ENCODE results near the gene SKP2. TPM values are rescaled to one million over a fixed set of nuclear protein-coding genes. Genes with fewer than 3 reads are reported as not detected.

SKP2 gene
- total RNA-seq, 1 experiment from 2014 or later = 30.7 TPM

DNA sequence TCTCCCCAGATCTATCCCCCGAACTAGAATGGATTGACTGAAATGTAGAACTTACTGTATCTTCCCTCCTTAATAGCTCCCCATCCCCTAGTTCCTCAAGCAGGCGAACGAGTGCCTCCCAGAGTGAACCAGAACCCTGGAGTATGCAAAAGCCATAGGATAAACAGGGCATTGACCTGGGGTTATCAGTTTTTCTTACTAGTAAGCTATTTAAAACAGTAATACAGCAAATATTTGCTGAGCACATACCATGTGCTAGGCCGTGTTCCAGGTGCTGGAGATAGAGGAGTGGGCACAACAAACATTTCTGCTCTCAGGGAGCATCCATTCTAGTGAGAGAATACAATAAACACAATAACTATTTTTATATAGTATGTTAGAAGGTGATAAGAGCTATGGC, 1.8 kb downstream of the SKP2 start:
- DNase-seq (ENCODE audit: low read depth) = no peak
- in situ Hi-C loops (cut with HindIII; ENCODE audit: low pct_unique_long_range_greater_than_20kb, low sequenced_read_pairs) = no loop called here

- in situ Hi-C loops (cut with HindIII; ENCODE audit: low pct_unique_long_range_greater_than_20kb, low sequenced_read_pairs) = no loop called here
- no peak for DNase-seq (ENCODE audit: low read depth)
Observed at GRCh38 chr5:36155291-36155690, 3.4 kb downstream of the SKP2 start.

GRCh38 chr5:36156121-36156601, 4.2 kb downstream of the SKP2 start:
- no peak for DNase-seq (ENCODE audit: low read depth)
- in situ Hi-C loops (cut with HindIII; ENCODE audit: low pct_unique_long_range_greater_than_20kb, low sequenced_read_pairs) = no loop called here

- in situ Hi-C loops (cut with HindIII; ENCODE audit: low pct_unique_long_range_greater_than_20kb, low sequenced_read_pairs) = no loop called here
- DNase-seq (ENCODE audit: low read depth) = no peak
Observed at GRCh38 chr5:36156619-36157018, 4.7 kb downstream of the SKP2 start.

GRCh38 chr5:36158144-36158543, 6.2 kb downstream of the SKP2 start:
- DNase-seq (ENCODE audit: low read depth) = no peak
- in situ Hi-C loops (cut with HindIII; ENCODE audit: low pct_unique_long_range_greater_than_20kb, low sequenced_read_pairs) = no loop called here

DNA sequence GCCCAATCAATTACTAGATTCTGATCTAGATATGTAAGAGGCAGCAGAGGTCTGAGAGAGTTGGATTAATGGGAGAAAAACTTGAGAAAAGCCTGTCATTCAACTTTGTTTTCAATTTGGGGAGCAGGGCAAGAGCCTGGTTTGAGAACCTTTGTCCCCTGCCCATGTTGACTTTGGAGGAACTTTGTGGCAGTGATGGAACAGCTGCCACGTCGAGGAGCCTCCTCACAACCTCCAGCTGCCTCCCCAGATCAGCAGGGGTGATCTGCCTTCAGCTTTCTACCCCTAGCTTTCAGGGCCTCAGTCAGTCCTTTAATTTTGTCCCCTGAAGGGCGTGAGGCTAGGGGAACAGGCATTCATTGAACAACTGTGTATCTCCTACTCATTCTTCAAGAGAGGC, 8.7 kb downstream of the SKP2 start:
- no peak for DNase-seq (ENCODE audit: low read depth)
- in situ Hi-C loops (cut with HindIII; ENCODE audit: low pct_unique_long_range_greater_than_20kb, low sequenced_read_pairs) = no loop called here

DNA sequence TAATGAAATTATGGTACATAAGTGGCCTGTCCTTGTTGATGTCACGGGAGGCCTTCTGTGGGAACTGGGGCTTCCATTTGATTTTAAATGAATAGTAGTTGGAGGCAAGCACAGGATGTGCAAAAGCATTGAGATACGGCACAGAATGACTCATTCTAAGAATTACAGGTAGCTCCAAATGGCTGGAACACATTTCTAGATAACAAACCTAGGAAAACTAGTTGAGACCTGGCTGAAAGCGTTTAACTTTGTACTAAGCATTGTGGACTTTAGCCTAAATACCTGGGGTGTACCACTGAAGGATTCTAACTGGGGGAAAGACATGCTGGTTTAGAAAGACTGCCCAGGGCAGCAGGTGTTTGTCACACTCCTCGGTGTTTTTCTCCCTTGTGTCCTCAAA, 9.4 kb downstream of the SKP2 start:
- no peak for DNase-seq (ENCODE audit: low read depth)
- in situ Hi-C loops (cut with HindIII; ENCODE audit: low pct_unique_long_range_greater_than_20kb, low sequenced_read_pairs) = no loop called here

DNA sequence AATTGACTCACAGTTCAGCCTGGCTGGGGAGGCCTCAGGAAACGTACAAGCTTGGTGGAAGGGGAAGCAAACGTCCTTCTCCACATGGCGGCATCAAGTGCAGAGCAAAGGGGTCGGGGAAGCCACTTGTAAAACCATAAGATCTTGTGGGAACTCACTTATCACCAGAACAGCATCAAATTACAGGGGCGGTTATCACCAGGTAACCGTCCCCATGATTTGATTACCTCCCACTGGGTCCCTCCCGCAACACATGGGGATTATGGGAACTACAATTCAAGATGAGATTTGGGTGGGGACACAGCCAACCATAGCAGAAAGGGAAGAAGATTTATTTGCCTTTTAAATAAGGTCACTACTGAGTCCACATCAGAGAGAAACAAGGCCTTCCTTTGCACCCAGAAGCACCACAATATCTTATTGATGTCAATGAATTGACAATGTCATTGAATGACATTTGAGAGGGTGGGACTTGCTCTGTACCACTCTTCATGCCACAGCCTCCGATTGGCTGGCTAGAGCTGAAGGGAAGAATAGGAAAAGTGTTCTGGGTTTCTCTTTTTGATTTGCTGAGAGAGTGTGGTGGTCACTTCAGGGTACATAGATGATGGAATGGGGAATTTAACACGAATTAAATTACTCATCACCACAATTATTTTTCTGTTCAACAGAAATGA, 11.0 kb downstream of the SKP2 start:
- in situ Hi-C loops (cut with HindIII; ENCODE audit: low pct_unique_long_range_greater_than_20kb, low sequenced_read_pairs) = no loop called here
- no peak for DNase-seq (ENCODE audit: low read depth)

- in situ Hi-C loops (cut with HindIII; ENCODE audit: low pct_unique_long_range_greater_than_20kb, low sequenced_read_pairs) = no loop called here
- DNase-seq (ENCODE audit: low read depth) = no peak
Observed at GRCh38 chr5:36164461-36164860, 12.6 kb downstream of the SKP2 start.

GRCh38 chr5:36168737-36169136, 16.8 kb downstream of the SKP2 start:
- in situ Hi-C loops (cut with HindIII; ENCODE audit: low pct_unique_long_range_greater_than_20kb, low sequenced_read_pairs) = no loop called here
- DNase-seq (ENCODE audit: low read depth) = no peak

DNA sequence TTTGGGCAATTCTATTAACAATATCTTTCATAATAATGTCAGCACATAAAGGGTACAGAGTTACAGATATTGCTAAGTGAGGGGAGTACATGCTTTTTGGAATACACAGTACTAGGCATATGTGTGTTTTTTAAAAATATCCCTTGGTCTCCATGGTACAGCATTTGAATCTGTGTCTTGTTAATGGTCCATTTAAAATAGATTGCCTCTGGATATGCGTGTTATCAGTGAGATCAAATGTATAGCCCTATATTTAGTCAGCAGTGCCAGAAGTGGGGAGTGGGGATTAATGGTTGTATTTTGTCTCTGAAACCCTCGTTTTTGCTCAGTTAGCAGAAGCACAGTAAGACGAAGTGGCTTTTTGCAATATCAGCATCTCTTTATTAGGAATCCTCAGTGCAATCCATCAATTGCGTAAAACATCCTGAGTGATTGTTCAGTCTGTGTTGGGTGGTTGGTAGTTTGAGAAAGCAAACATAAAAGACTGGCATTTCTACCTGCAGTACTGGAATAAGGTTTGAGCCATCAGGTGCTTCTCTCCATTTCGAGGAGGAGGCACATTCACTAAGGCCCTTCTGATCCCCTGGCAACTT, 19.0 kb downstream of the SKP2 start:
- in situ Hi-C loops (cut with HindIII; ENCODE audit: low pct_unique_long_range_greater_than_20kb, low sequenced_read_pairs) = no loop called here
- DNase-seq (ENCODE audit: low read depth) = no peak

DNA sequence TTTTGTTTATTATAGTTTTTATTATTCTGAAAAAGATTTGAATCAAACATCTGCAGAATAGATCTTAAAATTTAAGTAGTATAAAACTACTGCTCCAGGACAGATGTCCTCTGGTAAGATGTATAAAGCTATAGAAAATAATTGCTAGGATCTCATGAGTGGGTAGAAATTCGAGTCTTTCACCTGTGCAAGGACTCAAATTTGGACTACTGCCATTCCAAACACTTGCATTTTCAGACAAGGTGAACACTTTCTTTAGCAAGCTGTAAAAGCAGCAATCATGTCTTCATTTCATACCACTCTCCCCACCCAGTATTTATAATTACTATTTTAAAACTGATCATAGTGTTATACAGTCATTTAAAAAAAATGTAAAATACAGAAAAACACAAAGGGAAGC, 20.7 kb downstream of the SKP2 start:
- DNase-seq (ENCODE audit: low read depth) = no peak
- in situ Hi-C loops (cut with HindIII; ENCODE audit: low pct_unique_long_range_greater_than_20kb, low sequenced_read_pairs) = no loop called here

DNA sequence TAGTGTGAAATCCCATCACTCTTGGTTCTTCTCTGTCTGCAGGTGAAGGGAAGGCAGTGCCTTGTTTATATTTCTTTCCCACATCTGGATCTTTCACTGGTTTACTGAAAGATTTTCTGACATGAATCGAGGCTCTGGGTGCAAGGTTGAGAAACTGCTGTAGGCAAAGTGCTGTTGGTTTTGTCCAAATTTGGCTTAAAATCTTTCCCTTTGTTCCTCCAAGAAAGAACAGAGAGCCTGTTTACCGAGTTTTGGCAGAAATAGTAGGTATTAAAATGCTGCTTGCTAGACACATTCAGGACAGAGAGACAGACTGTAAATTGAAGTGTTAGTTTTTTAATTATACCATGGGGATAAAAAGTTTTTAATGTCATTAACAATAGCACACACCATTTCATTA, 21.5 kb downstream of the SKP2 start:
- no peak for DNase-seq (ENCODE audit: low read depth)
- in situ Hi-C loops (cut with HindIII; ENCODE audit: low pct_unique_long_range_greater_than_20kb, low sequenced_read_pairs) = no loop called here

DNA sequence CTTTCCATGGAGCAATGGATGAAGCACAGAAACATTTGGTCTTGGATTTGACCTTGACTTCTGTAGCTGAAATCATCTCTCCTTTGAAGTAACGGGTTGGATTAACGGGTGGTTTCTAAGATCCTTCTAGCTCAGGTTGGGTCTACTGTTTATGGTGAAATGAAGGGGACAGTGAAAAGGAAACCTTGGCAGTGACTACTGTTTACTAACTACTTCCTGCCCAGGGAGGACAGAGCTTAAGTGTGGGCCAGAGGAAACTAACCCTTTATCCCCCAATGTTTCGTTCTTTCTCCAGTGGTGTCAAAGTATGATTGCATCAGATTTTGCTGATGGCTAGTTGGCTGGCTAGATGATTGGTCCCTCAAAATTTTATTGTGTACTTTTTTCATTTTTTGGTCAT, 22.2 kb downstream of the SKP2 start:
- no peak for DNase-seq (ENCODE audit: low read depth)
- in situ Hi-C loops (cut with HindIII; ENCODE audit: low pct_unique_long_range_greater_than_20kb, low sequenced_read_pairs) = no loop called here

DNA sequence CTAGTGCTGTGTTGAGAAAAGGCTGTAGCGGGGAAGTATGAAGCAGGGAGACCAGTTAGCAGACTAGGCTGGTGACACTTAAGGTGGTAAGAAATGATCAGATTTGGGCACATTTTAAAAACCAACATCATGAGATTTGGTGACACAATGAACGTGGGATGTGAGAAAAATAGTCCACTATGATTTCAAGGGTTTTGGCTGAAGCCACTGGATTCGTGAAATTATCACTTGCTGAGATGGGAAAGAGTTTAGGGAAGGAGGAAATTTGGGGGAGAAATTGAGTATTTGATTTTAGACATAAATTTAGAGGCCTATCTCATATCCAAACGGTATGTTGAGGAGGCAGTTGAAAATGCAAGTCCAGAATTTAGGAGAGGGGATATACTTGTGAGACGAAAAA, 23.1 kb downstream of the SKP2 start:
- in situ Hi-C loops (cut with HindIII; ENCODE audit: low pct_unique_long_range_greater_than_20kb, low sequenced_read_pairs) = no loop called here
- DNase-seq (ENCODE audit: low read depth) = no peak

- DNase-seq (ENCODE audit: low read depth) = no peak
- in situ Hi-C loops (cut with HindIII; ENCODE audit: low pct_unique_long_range_greater_than_20kb, low sequenced_read_pairs) = no loop called here
Observed at GRCh38 chr5:36177154-36177553, 25.2 kb downstream of the SKP2 start.

DNA sequence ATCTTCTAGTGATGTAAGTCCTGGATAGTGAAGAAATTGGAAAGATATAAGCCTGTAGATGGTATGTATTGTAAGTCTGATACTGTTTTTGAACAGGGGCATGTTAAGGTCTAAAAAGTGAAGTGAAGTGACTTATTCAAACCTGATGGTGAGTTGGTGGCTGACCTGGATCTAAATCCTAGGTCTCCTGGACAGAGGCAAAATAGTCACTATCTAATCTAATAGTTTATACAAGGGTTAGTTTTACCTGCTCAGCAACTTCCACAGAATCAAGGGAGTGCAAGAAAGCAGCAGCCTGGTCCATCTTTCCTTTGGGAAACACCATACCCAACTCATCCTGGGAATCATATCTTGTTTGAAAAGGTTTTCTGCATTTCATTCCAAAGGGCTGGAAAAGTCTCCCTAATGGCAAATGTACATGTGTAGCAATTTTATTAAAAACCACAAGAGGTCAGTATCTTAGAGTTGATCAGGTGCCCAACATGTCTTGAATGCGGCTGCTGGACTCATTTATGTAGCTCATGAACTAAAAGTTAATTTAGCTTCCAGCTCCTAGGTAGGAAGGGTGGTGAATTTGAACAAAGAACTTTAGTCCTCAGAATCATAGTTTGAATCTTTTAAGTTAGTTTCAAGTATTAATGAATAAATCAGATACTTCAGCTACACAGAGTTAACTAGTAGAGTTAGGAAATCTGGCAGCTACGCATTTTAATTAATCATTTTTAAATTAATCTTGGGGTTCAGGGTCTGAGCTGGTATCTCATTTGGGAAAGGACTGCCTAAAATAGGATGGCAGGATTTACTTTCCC, 26.0 kb downstream of the SKP2 start:
- DNase-seq (ENCODE audit: low read depth) = peak; percentile 16
- in situ Hi-C loops (cut with HindIII; ENCODE audit: low pct_unique_long_range_greater_than_20kb, low sequenced_read_pairs) = no loop called here

DNA sequence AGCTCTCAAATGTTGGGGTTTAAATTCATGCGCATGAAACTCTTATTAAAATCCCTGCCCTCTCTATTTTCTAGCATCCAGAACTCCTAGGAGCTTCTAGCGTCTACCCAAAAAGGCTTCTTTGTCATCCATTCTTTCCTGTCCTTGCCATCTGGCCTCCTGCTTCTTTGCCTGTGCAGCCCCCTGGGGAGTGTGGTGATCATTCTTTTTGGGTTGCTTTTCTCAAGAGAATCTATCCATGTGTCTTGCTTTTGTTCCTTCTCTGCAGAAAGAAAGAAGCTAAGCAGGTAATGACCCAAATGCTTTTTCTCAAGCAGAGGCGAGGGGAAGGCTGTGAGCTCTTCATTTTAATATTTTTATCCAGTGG, 26.6 kb downstream of the SKP2 start:
- in situ Hi-C loops (cut with HindIII; ENCODE audit: low pct_unique_long_range_greater_than_20kb, low sequenced_read_pairs) = no loop called here
- DNase-seq (ENCODE audit: low read depth) = no peak

DNA sequence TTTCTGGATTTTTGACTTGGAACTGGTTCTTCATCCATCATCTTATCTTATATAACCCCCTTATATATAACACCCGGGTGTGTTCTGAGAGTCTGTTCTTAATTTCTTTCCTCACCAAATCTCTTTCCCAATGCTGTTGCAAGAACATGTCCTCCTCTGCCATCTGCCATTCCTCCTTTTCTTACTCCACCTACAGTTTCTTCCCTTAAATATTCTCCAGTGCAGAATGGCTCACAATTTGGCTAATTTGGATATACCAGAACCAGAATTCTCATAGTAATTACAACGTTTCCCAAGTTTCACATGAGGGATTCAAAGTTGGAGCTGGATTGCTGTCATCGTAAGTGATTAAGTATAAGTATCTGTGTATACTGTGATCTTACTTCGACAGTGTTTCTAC, 28.0 kb downstream of the SKP2 start:
- in situ Hi-C loops (cut with HindIII; ENCODE audit: low pct_unique_long_range_greater_than_20kb, low sequenced_read_pairs) = no loop called here
- no peak for DNase-seq (ENCODE audit: low read depth)

Measured in Caki2 (cell line).